HG03571 (cell line): Measurements from ENCODE around the gene TRAPPC14.
"Not testable (repeated sequence)": the region's sequence is repeated elsewhere in the genome, so short reads cannot be mapped to it uniquely, and the experiment has no call there.

Experiments used
- ATAC-seq: cut with Tn5 transposase; IDR thresholded peaks from one replicate; pipeline ENCODE4 v1.9.1; 2021; ENCODE audit not compliant: unreplicated experiment

Gene TRAPPC14

GRCh38 chr7:100158229-100159098 is at the start of gene TRAPPC14:
TRAPPC14 (minus strand) TSS chr7:100158723; CDS start chr7:100158499, 224 bp downstream.
- ATAC-seq: peak; percentile 67

- no peak for ATAC-seq
Measured at GRCh38 chr7:100204454-100204853, 45.9 kb upstream of the TRAPPC14 start.

GRCh38 chr7:100200693-100201092 is 42.2 kb upstream of the TRAPPC14 start:
- no peak for ATAC-seq

- no peak for ATAC-seq
Measured at GRCh38 chr7:100198266-100198665, 39.7 kb upstream of the TRAPPC14 start.

- ATAC-seq: not testable (repeated sequence)
Measured at GRCh38 chr7:100195901-100196322, 37.4 kb upstream of the TRAPPC14 start.

- ATAC-seq: no peak
Measured at GRCh38 chr7:100195222-100195621, 36.7 kb upstream of the TRAPPC14 start.

GRCh38 chr7:100192969-100193368 is 34.4 kb upstream of the TRAPPC14 start:
- no peak for ATAC-seq

- not testable (repeated sequence) for ATAC-seq
Measured at GRCh38 chr7:100192281-100192862, 33.8 kb upstream of the TRAPPC14 start.

GRCh38 chr7:100191775-100192174 is 33.3 kb upstream of the TRAPPC14 start:
- ATAC-seq: no peak

GRCh38 chr7:100190048-100190711 is 31.7 kb upstream of the TRAPPC14 start:
- ATAC-seq: peak; percentile 60

- ATAC-seq: no peak
Measured at GRCh38 chr7:100189061-100189460, 30.5 kb upstream of the TRAPPC14 start.

GRCh38 chr7:100185726-100186125 is 27.2 kb upstream of the TRAPPC14 start:
- ATAC-seq: no peak

GRCh38 chr7:100183090-100183489 is 24.6 kb upstream of the TRAPPC14 start:
- not testable (repeated sequence) for ATAC-seq

GRCh38 chr7:100182616-100183015 is 24.1 kb upstream of the TRAPPC14 start:
- not testable (repeated sequence) for ATAC-seq

GRCh38 chr7:100180084-100180483 is 21.6 kb upstream of the TRAPPC14 start:
- not testable (repeated sequence) for ATAC-seq

- peak; percentile 81 for ATAC-seq
Measured at GRCh38 chr7:100177045-100178001, 18.8 kb upstream of the TRAPPC14 start, which contains the start of the genes GPC2 and STAG3. GPC2 (minus strand) TSS chr7:100177381; CDS start chr7:100177199, 182 bp downstream. STAG3 (plus strand) TSS chr7:100177918; CDS start chr7:100180557, 2,639 bp downstream.

- ATAC-seq: no peak
Measured at GRCh38 chr7:100176096-100177044, 17.8 kb upstream of the TRAPPC14 start.

GRCh38 chr7:100175296-100175935 is 16.9 kb upstream of the TRAPPC14 start:
- no peak for ATAC-seq

GRCh38 chr7:100174582-100174981 is 16.1 kb upstream of the TRAPPC14 start:
- no peak for ATAC-seq
